Calu3 (cell line): Measurements from ENCODE around the gene MRPS14. TPM values are rescaled to one million over a fixed set of nuclear protein-coding genes. Genes with fewer than 3 reads are reported as not detected.

Experiments
- BruUV-seq: library from RNA; stranded (reverse); fragments of 400-500 nt; replicated peaks from 2 replicates; lab custom pipeline; 2021; lab: Mats Ljungman, UMichigan
- CTCF ChIA-PET: fragments of 300-600 bp; sonication (Branson Sonifier 250); formaldehyde crosslinking; loops from one replicate; lab custom pipeline; 2022; ENCODE audit warnings: antibody characterized with exemption; lab: Charles Lee
- DNase-seq: peaks from one replicate; pipeline ENCODE4 v3.0.0; 2022
- H3K27ac Mint-ChIP-seq: one replicate; pipeline ENCODE4 v1.8.0; 2022; ENCODE audit warnings: mixed read lengths; ENCODE audit not compliant: unreplicated experiment
- H3K27me3 Mint-ChIP-seq: one replicate; pipeline ENCODE4 v1.8.0; 2022; ENCODE audit warnings: mixed read lengths; ENCODE audit not compliant: unreplicated experiment
- H3K36me3 Mint-ChIP-seq: one replicate; pipeline ENCODE4 v1.8.0; 2022; ENCODE audit warnings: mild to moderate bottlenecking, moderate library complexity, mixed read lengths; ENCODE audit not compliant: insufficient read depth, unreplicated experiment
- H3K4me1 Mint-ChIP-seq: one replicate; pipeline ENCODE4 v1.8.0; 2022; ENCODE audit warnings: mild to moderate bottlenecking, low read depth, mixed read lengths; ENCODE audit not compliant: unreplicated experiment
- H3K4me3 Mint-ChIP-seq: one replicate; pipeline ENCODE4 v1.8.0; 2022; ENCODE audit warnings: mild to moderate bottlenecking, low read depth, moderate library complexity, mixed read lengths; ENCODE audit not compliant: unreplicated experiment
- H3K9me3 Mint-ChIP-seq: one replicate; pipeline ENCODE4 v1.8.0; 2022; ENCODE audit warnings: low read depth, mixed read lengths; ENCODE audit not compliant: unreplicated experiment
- intact Hi-C: fragments of 100-400 bp; cut with micrococcal nuclease; formaldehyde crosslinking; loops from one replicate; pipeline ENCODE4 v1.10.0; 2022; ENCODE audit not compliant: unreplicated experiment
- total RNA-seq: library from RNA; stranded (reverse); gene quantifications from 2 replicates; pipeline ENCODE4 v1.2.3, GENCODE V29; 2022
- TF ChIP-seq, protein P1 (sequence below): fragments of 200-600 bp; IDR thresholded peaks from one replicate; pipeline ENCODE4 v1.8.0; 2022; ENCODE audit warnings: antibody characterized with exemption; ENCODE audit not compliant: unreplicated experiment

The MRPS14 gene
- total RNA-seq, 1 experiment from 2014 or later: 33.6 TPM

- no peak for DNase-seq
- CTCF ChIA-PET: interaction anchor here (0.8 kb wide), 1 partner anchor 89 kb away, joined by 3 read pairs; no protein-coding TSS in a partner anchor
- intact Hi-C loops: loop anchor here (10.0 kb wide), 1 partner anchor 278 kb away; no protein-coding TSS in a partner anchor
- no peaks in the 10 kb centered on the region for H3K9me3 Mint-ChIP-seq
- H3K4me1 Mint-ChIP-seq: no peaks in the 10 kb centered on the region
- H3K27ac Mint-ChIP-seq: no peak overlapping the region
- TF ChIP-seq, protein P1, sequence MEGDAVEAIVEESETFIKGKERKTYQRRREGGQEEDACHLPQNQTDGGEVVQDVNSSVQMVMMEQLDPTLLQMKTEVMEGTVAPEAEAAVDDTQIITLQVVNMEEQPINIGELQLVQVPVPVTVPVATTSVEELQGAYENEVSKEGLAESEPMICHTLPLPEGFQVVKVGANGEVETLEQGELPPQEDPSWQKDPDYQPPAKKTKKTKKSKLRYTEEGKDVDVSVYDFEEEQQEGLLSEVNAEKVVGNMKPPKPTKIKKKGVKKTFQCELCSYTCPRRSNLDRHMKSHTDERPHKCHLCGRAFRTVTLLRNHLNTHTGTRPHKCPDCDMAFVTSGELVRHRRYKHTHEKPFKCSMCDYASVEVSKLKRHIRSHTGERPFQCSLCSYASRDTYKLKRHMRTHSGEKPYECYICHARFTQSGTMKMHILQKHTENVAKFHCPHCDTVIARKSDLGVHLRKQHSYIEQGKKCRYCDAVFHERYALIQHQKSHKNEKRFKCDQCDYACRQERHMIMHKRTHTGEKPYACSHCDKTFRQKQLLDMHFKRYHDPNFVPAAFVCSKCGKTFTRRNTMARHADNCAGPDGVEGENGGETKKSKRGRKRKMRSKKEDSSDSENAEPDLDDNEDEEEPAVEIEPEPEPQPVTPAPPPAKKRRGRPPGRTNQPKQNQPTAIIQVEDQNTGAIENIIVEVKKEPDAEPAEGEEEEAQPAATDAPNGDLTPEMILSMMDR: no peak
- peaks cover 90% of the 10 kb centered on the region for H3K27me3 Mint-ChIP-seq
- no peaks in the 10 kb centered on the region for H3K36me3 Mint-ChIP-seq
- no peak overlapping the region for H3K4me3 Mint-ChIP-seq
- no TSS peak for BruUV-seq
These were observed 13.3 kb upstream of the MRPS14 start for GRCh38 chr1:175036476-175036875.

DNA sequence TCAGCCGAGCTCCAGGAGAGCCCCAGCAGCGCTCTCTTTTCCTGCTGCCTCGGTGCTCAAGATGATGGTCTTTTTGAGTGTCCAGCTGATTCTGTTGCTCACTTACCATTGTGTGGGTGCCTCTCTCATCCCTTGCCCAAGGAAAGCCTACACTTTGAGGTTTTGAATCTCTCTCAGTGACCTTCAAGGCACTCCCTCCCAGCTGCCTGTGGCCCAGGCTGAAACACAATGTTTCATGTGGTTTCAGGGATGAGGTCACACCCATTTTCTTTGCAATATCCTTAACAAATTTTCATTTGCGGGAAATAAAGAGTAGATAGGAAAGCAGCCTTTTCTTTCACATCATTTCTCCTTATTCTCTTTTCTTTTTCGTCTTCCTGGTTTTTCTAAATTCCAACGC is 12.6 kb upstream of the MRPS14 start:
- TF ChIP-seq, protein P1: no peak
- Mint-ChIP-seq H3K27me3 (peaks cover 89% of the 10 kb centered on the region), H3K4me3 (no peak overlapping the region), H3K4me1 (no peaks in the 10 kb centered on the region), H3K27ac (no peak overlapping the region), H3K9me3 (no peaks in the 10 kb centered on the region), H3K36me3 (no peaks in the 10 kb centered on the region)
- CTCF ChIA-PET: interaction anchor here (0.6 to 0.8 kb wide), 2 partner anchors 90 to 234 kb away, joined by 3 read pairs; no protein-coding TSS in a partner anchor
- intact Hi-C loops: loop anchor here (10.0 kb wide), 1 partner anchor 279 kb away; no protein-coding TSS in a partner anchor
- no peak for DNase-seq
- BruUV-seq: no TSS peak

- Mint-ChIP-seq H3K4me1 (peaks cover under 1% of the 10 kb centered on the region), H3K4me3 (no peak overlapping the region), H3K27ac (no peak overlapping the region), H3K27me3 (peaks cover 78% of the 10 kb centered on the region), H3K9me3 (no peaks in the 10 kb centered on the region), H3K36me3 (no peaks in the 10 kb centered on the region)
- BruUV-seq: no TSS peak
- TF ChIP-seq, protein P1: no peak
- intact Hi-C loops: loop anchor here (10.0 kb wide), 1 partner anchor 280 kb away; no protein-coding TSS in a partner anchor
- CTCF ChIA-PET: no interaction called here
- DNase-seq: no peak
These were observed 11.6 kb upstream of the MRPS14 start for GRCh38 chr1:175034775-175035174.

DNA sequence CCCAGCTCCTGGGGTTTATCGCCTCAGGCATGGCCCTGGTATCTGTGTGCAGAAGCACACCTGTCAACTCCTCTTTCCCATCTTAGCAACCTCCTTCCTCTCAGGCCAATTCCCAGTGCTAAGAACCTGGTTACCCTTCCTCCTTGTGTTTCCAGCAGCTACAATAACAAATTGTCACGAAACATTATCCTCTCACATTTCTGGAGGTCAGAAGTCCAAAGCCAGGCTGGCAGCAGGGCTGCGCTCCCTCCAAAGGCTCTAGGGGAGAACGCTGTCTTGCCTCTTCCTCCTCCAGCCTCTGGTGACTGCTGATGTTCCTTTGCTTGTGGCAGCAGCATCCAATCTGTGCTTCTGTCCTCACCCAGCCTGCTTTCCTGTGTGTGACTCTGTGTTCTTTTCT is 10.7 kb upstream of the MRPS14 start:
- Mint-ChIP-seq H3K27ac (no peak overlapping the region), H3K36me3 (no peaks in the 10 kb centered on the region), H3K27me3 (peaks cover 70% of the 10 kb centered on the region), H3K9me3 (no peaks in the 10 kb centered on the region), H3K4me3 (no peak overlapping the region), H3K4me1 (peaks cover 8% of the 10 kb centered on the region)
- intact Hi-C loops: loop anchor here (10.0 kb wide), 1 partner anchor 281 kb away; no protein-coding TSS in a partner anchor
- CTCF ChIA-PET: no interaction called here
- no peak for DNase-seq
- no TSS peak for BruUV-seq
- TF ChIP-seq, protein P1: no peak
